Keratinocyte (primary cell): ENCODE results near the gene PSMA4. TPM values are rescaled to one million over a fixed set of nuclear protein-coding genes. Genes with fewer than 3 reads are reported as not detected.

Source experiments
- DNase-seq: peaks from one replicate; pipeline ENCODE4 v3.0.0-alpha.2; 2011; ENCODE audit warnings: low read depth, missing footprints, low spot score
- FAIRE-seq: peaks from 2 replicates; lab custom pipeline; 2011; peaks lifted over from hg19 to GRCh38; lab: Jason Lieb, UNC
- H2AFZ ChIP-seq: 2 replicates; pipeline ENCODE4 v1.6.0; 2012; ENCODE audit warnings: low read length, control low read depth, inconsistent platforms; ENCODE audit not compliant: control insufficient read depth
- H3K27ac ChIP-seq: 2 replicates; pipeline ENCODE4 v1.5.1; 2011; ENCODE audit warnings: low read length; ENCODE audit not compliant: control insufficient read depth, insufficient read depth
- H3K27me3 ChIP-seq: 3 replicates; pipeline ENCODE4 v1.6.0; 2011; ENCODE audit warnings: low read length; ENCODE audit not compliant: control insufficient read depth, insufficient read depth; ENCODE audit errors: extremely low read depth
- H3K36me3 ChIP-seq, 2 experiments: 2 replicates in 1 of 2; 3 replicates in 1 of 2; pipeline ENCODE4 v1.5.1; 2011; ENCODE audit warnings: low read length in 2 of 2, mild to moderate bottlenecking in 1 of 2; ENCODE audit not compliant: control insufficient read depth in 2 of 2, insufficient read depth in 2 of 2; ENCODE audit errors: extremely low read depth in 1 of 2
- H3K4me1 ChIP-seq: 3 replicates; pipeline ENCODE4 v1.5.1; 2011; ENCODE audit warnings: low read length; ENCODE audit not compliant: control insufficient read depth, insufficient read depth; ENCODE audit errors: extremely low read depth
- H3K4me2 ChIP-seq: 3 replicates; pipeline ENCODE4 v1.6.0; 2011; ENCODE audit warnings: low read depth, low read length; ENCODE audit not compliant: control insufficient read depth, insufficient read depth; ENCODE audit errors: extremely low read depth
- H3K4me3 ChIP-seq, 3 experiments: fragments of 200-600 bp in 1 of 3; sonication (generic) in 1 of 3; 2 replicates in 2 of 3; 3 replicates in 1 of 3; pipeline ENCODE4 v1.5.1; 2011 to 2016; ENCODE audit warnings: low read length in 3 of 3, mild to moderate bottlenecking in 3 of 3, control low read depth in 2 of 3, inconsistent platforms in 1 of 3, low read depth in 1 of 3, mixed read lengths in 1 of 3, mixed run types in 1 of 3, moderate library complexity in 1 of 3; ENCODE audit not compliant: control insufficient read depth in 2 of 3, insufficient read depth in 2 of 3; ENCODE audit errors: extremely low read depth in 1 of 3
- H3K79me2 ChIP-seq: 2 replicates; pipeline ENCODE4 v1.6.0; 2012; ENCODE audit warnings: low read length; ENCODE audit not compliant: control insufficient read depth, insufficient read depth
- H3K9ac ChIP-seq: 3 replicates; pipeline ENCODE4 v1.6.0; 2011; ENCODE audit warnings: low read length; ENCODE audit not compliant: control insufficient read depth, insufficient read depth; ENCODE audit errors: extremely low read depth
- H3K9me1 ChIP-seq: 3 replicates; pipeline ENCODE4 v1.6.0; 2011; ENCODE audit warnings: low read length; ENCODE audit not compliant: control insufficient read depth, insufficient read depth; ENCODE audit errors: extremely low read depth
- H3K9me3 ChIP-seq: 2 replicates; pipeline ENCODE4 v1.5.1; 2012; ENCODE audit warnings: low read depth, low read length; ENCODE audit not compliant: control insufficient read depth
- H4K20me1 ChIP-seq: 3 replicates; pipeline ENCODE4 v1.6.0; 2011; ENCODE audit warnings: low read length; ENCODE audit not compliant: control insufficient read depth, insufficient read depth; ENCODE audit errors: extremely low read depth
- EZH2 ChIP-seq: IDR thresholded peaks from one replicate; pipeline ENCODE4 v1.6.1; 2012; ENCODE audit warnings: inconsistent platforms, mild to moderate bottlenecking, low read length, moderate library complexity
- dilution Hi-C: fragments of 300-500 bp; cut with MboI; formaldehyde crosslinking; loops from one replicate; pipeline ENCODE4 v1.7.0; 2020; ENCODE audit warnings: low sequenced_read_pairs; ENCODE audit not compliant: extremely low pct_ligation_motif_present
- polyA minus RNA-seq, 3 experiments: library from RNA; depleted of rRNA, polyadenylated mRNA; stranded (reverse); fragments of >200 nt; gene quantifications; 1 replicate in 1 of 3; 2 replicates in 1 of 3; 3 replicates in 1 of 3; pipeline ENCODE4 v1.2.3, GENCODE V29; 2011
- polyA plus RNA-seq, 5 experiments: library from polyadenylated mRNA; depleted of rRNA in 3 of 5; stranded (reverse) in 3 of 5; stranded (forward) in 1 of 5; unstranded in 1 of 5; fragments of >200 nt; gene quantifications; 1 replicate in 1 of 5; 2 replicates in 3 of 5; 3 replicates in 1 of 5; pipeline versions ENCODE4 v1.2.1 to v1.2.3, GENCODE V29; 2011 to 2012; ENCODE audit warnings: missing spikeins in 2 of 5, low read depth in 1 of 5, low replicate concordance in 1 of 5
- TF ChIP-seq, protein P1 (sequence below), 3 experiments: IDR thresholded peaks in 1 of 3; conservative IDR thresholded peaks in 1 of 3; optimal IDR thresholded peaks in 1 of 3; 2 replicates in 2 of 3; 3 replicates in 1 of 3; pipeline versions ENCODE3 to v1.5.1; 2011; ENCODE audit warnings: low read length in 3 of 3, mild to moderate bottlenecking in 3 of 3, moderate library complexity in 2 of 3, control low read depth in 1 of 3, inconsistent platforms in 1 of 3; ENCODE audit not compliant: insufficient read depth in 2 of 3; ENCODE audit errors: extremely low read depth in 1 of 3

Gene PSMA4
- polyA plus RNA-seq: 269 to 432 TPM (median 303 TPM) in 3 replicates
- 124 TPM for polyA plus RNA-seq (2011; ENCODE audit: low read depth)
- polyA plus RNA-seq (2011; cell fraction: cytosol; rRNA removed): 248 and 423 TPM in 2 replicates
- 178 and 281 TPM in 2 replicates for polyA plus RNA-seq (2011; cell fraction: nucleus; rRNA removed)
- 223 and 264 TPM in 2 replicates for polyA plus RNA-seq (2012; ENCODE audit: low replicate concordance)
- 8.2 to 189 TPM (median 81.7 TPM) in 3 replicates for polyA minus RNA-seq
- polyA minus RNA-seq (2011; cell fraction: cytosol; rRNA and poly(A)+ RNA removed): 90.7 TPM
- polyA minus RNA-seq (2011; cell fraction: nucleus; rRNA and poly(A)+ RNA removed): 38.6 and 60.1 TPM in 2 replicates

DNA sequence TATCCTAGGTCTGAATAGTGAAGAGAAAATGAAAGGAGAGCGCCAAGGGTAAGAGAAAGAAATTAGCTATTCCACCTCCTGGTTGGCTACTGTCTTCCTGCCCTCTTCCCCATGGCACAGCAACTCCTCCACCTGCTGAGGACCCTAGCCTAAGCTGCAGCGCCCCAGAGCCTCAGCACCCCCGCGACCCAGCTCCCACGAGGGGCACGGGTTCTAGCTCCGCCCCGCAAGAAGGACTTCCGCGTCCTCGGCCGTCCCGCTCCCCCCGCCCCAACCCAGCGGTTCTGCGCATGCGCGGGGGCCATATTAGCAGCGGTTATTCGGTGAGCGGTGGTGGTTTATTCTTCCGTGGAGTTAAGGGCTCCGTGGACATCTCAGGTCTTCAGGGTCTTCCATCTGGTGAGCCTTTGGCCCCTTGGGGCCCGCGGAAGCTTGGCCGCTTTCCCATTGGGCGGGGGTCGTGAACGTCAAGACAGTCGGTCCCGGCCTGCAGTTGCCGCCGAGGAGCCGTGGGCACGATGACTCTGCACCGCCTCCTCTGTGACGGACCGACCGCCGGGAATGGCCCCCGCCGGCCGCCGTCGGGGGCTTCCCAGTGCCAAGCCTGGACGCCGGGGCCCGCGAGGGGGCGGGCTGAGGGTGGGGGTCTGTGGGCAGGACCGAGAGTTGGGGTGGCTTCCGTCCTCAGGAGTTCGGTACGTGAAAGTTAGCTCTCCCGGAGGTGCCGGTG is at the start of gene PSMA4:
TSS of gene PSMA4 (plus strand) at position 304 of the 730 bp plus-strand sequence. CDS start 1,484 bp downstream, outside the sequence.
- Histone ChIP-seq H3K27me3 (no peaks in the 10 kb centered on the region), H4K20me1 (no peaks in the 10 kb centered on the region), H3K9me1 (no peaks in the 10 kb centered on the region), H3K9ac (peak within 1 kb of the TSS; percentile 98), H3K79me2 (peaks cover 30% of the 10 kb centered on the region), H3K9me3 (no peaks in the 10 kb centered on the region), H3K4me1 (peaks cover 9% of the 10 kb centered on the region), H3K4me3 (peak within 1 kb of the TSS; percentile 68 to 88 (median 86)), H3K27ac (peak within 1 kb of the TSS; percentile 94), H3K4me2 (peak within 1 kb of the TSS; percentile 86), H2AFZ (peak within 1 kb of the TSS; percentile 98), H3K36me3 (peaks cover 7 to 8% of the 10 kb centered on the region in 2 experiments)
- peak; percentile 23 for DNase-seq
- no peak for TF ChIP-seq EZH2
- TF ChIP-seq, protein P1, sequence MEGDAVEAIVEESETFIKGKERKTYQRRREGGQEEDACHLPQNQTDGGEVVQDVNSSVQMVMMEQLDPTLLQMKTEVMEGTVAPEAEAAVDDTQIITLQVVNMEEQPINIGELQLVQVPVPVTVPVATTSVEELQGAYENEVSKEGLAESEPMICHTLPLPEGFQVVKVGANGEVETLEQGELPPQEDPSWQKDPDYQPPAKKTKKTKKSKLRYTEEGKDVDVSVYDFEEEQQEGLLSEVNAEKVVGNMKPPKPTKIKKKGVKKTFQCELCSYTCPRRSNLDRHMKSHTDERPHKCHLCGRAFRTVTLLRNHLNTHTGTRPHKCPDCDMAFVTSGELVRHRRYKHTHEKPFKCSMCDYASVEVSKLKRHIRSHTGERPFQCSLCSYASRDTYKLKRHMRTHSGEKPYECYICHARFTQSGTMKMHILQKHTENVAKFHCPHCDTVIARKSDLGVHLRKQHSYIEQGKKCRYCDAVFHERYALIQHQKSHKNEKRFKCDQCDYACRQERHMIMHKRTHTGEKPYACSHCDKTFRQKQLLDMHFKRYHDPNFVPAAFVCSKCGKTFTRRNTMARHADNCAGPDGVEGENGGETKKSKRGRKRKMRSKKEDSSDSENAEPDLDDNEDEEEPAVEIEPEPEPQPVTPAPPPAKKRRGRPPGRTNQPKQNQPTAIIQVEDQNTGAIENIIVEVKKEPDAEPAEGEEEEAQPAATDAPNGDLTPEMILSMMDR (optimal IDR thresholded peaks at IDR 0.05 in 1 of 3, IDR thresholded peaks at IDR 0.05 in 1 of 3, conservative IDR thresholded peaks at IDR 0.05 in 1 of 3; ENCODE audit: extremely low read depth in 1 of 3, insufficient read depth in 2 of 3, low read length in 3 of 3): no peak
- no peak for FAIRE-seq
- dilution Hi-C loops: no loop called here

DNA sequence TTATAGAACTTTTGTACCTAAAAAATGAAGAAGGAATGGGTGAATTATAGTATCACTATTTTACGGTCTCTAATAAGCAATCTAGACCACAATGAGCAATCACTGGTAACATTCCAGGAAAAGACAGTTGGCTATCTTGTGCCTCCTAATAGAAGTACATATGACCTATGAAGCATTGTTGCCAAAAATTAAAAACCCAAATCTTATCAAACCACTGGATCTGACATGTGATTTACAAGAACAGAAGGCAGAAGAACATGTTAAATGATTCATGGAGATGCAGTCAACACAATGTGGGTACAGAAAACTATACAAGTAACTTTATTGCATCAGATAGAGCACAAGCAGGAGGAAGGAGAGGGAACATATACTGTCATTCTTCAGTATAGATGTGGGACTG is 47.4 kb upstream of the PSMA4 start:
- Histone ChIP-seq H3K36me3 (peaks cover 14 to 42% of the 10 kb centered on the region in 2 experiments), H3K4me1 (no peaks in the 10 kb centered on the region), H3K27me3 (no peaks in the 10 kb centered on the region)

More for the DNA sequence above, 47.4 kb upstream of the PSMA4 start:
- H3K9me1 ChIP-seq: no peaks in the 10 kb centered on the region
- no peak overlapping the region for H3K27ac ChIP-seq
- no peak for TF ChIP-seq EZH2
- TF ChIP-seq, protein P1 (optimal IDR thresholded peaks at IDR 0.05 in 1 of 3, IDR thresholded peaks at IDR 0.05 in 1 of 3, conservative IDR thresholded peaks at IDR 0.05 in 1 of 3; ENCODE audit: extremely low read depth in 1 of 3, insufficient read depth in 2 of 3, low read length in 3 of 3): no peak
- dilution Hi-C loops: no loop called here
- H3K9ac ChIP-seq: no peak overlapping the region
- DNase-seq (no peak), FAIRE-seq (no peak)
- no peaks in the 10 kb centered on the region for H4K20me1 ChIP-seq
- H3K79me2 ChIP-seq: no peaks in the 10 kb centered on the region
- H3K4me3 ChIP-seq: no peak overlapping the region
- H2AFZ ChIP-seq: no peak overlapping the region
- no peaks in the 10 kb centered on the region for H3K9me3 ChIP-seq
- H3K4me2 ChIP-seq: no peak overlapping the region
